ENCODE results near the gene GPR146.
"Not testable (repeated sequence)": the region's sequence is repeated elsewhere in the genome, so short reads cannot be mapped to it uniquely, and the experiment has no call there.

GPR146 gene

DNA sequence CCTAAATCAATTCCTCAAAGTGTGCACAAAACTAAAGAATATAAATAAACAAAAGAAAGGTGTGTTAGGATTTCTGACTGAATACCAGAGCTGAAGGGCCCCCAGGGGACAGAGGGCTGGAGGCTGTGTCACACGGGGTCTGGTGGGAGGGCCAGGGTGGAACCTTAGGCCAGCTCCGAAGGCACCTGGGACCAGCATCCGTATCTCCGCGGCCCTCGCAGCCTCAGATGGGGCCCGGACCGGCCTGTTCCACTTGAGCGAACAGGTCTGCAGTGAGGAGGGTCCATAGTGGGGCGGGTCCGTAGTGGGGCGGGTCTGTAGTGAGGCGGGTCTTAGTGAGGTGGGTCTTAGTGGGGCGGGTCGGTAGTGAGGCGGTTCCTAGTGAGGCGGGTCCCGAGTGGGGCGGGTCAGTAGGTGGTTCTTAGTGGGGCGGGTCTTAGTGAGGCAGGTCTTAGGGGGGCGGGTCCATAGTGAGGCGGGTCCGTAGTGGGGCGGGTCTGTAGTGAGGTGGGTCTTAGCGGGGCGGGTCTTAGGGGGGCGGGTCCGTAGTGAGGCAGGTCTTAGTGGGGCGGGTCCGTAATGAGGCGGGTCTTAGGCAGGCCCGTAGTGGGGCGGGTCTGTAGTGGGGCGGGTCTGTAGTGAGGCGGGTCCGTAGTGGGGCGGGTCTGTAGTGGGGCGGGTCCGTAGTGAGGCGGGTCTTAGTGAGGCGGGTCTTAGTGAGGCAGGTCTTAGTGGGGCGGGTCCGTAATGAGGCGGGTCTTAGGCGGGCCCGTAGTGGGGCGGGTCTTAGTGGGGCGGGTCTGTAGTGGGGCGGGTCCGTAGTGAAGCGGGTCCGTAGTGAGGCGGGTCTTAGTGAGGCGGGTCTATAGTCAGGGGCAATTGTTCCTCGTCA lies 15.1 kb downstream of the GPR146 start:
- no peak for DNase-seq (ENCODE audit: low read depth)

DNA sequence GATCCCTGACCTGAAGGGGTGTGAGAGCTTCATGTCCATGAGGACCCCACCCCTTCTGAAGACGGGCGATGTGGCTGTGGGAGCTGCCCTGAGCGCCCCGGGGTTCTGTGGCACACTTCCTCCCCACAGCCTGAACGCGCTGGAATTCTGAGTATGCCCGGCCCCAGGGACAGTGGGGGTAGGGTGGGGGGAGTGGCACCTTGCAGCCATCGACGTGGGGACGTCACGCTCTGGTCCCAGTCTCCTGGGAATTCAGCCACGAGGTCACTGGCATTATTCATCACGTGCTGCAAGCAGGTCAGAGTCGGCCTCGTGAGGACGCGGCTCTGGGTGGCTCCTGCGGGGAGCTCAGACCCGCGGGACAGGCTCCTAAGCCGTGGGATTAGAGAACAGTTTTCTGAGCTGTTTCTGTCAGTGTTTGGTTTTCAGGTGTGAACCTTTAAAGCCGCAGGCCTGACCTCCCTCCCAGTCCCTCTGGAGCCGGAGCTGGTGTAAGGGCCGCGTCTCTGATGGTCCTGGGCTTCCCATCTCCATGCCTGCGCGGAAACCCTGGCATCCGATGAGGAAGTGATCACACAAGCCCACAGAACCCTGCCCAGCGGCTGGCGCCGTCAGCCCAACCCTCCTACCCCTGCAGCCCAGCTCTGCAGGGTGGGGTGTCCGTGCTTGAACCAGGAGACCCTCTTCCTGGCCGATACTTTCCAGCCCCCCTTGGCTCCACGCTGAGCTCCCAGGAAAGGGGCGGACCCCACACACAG lies 16.1 kb downstream of the GPR146 start:
- no peak for DNase-seq (ENCODE audit: low read depth)

DNA sequence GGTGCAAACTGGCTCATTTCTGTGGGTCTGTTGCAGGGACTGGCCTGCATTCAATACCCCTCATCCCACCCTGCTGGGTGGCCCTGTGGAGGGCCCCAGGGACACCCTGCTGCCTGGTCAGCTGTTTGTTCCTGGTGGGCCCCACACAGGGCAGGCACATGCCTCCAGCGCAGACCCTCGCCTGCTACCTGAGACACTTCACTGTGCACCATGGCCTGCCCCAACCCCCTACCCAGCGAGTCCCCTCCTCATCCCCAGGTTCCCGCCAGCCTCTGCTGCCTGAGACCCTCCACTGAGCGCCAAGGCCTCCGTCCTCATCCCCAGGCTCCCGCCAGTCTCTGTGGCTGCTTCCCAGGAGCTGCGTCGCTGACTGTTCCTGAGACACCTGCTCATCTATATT lies 16.8 kb downstream of the GPR146 start:
- DNase-seq (ENCODE audit: low read depth): no peak

DNA sequence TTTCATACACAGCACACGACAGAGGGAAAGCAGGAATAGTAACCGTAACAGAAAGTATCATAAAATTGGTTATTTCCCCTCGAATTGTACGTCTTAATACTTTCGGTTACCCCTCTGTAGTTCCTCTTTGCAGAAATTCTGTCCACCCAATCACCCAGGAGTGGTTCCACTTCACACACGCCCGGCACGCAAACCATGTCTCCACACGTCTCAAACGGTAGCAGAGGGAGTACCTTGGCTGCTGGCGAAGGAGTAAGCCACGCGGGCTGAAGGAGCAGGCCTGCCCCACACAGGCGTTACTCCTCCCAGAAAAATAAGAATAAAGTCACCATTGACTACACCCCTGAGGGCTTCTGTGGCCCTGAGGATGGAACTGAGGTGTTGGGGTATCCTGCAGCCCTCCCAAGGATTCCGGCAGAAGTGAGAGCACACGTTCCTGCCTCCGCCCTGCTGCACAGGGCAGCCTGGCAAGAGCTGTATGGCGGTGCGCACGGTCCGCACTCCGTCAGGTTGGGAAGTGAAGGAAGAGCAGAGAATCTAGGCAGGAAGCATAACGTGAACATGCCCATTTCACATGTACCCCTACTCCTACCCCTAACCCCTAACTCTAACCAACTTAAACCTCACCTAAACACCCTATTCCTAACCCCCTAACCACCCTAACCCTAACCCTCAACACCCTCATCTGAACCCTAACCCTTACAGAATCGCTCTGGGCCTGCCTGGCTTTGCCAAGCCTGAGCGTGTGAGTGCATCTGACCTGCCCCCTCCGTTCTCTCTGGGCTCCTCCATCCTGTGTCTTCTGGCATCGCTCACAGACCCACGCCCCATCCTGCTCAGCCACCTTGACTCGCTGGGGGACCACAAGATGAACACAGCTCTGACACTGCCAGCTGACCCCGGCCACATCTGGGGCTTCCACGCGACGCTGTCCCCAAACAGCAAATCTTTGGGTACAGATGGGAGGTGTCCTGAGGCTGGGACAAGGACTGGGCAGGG lies 18.2 kb downstream of the GPR146 start:
- no peak for DNase-seq (ENCODE audit: low read depth)

DNA sequence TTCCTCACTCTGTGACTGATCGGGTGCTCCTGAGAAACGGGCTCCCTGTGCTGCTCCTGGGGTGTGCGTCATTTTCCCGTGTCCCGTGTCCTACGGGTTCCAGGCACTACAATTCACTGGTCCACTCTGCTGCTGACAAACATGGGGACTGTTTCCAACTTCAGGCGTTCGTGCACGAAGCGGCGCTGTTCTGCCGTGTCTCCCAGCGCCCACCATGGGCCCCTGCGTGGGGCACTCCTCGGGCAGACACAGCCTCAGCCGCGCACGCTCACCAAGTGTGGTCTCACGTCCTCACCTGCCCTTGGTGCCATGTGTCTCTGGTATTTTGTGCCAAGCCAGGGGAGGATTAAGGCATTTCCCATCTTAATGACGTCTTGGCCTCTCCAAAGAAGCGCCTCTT lies 19.0 kb downstream of the GPR146 start:
- no peak for DNase-seq (ENCODE audit: low read depth)

DNA sequence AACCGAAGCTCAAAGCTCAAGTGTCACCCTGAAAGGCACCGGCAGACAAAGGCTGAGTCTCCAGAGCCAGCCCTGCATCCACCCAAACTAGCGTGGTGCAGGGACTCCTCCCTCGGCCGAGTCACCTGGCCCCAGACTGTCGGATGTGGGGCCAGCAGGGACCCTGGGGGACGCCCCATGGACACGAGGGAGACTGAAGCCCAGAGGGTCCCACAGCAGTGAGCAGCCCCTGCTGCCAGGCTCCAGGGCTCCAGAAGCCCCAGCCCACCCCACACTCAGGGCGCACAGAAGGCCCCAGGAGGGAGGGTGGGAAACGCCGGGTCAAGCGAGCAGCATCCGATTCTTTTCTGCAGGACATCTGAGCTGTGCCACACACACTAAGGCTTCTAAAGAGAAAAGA lies 20.2 kb downstream of the GPR146 start:
- no peak for DNase-seq (ENCODE audit: low read depth)

DNA sequence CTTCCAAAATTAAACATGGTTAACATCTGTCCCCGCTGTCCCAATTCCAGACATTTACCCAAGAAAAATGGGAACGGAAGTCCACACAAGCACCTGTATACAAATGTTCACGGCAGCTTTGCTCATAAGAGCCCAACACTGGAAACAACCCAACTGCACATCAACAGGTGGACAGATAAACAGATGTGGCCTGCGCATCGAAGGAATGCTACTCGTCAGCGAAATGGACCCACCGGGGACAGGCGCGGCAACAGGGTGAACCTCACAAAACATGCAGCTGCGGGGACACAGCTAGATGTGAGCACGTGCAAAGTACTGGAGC lies 20.9 kb downstream of the GPR146 start:
- DNase-seq (ENCODE audit: low read depth): no peak

DNA sequence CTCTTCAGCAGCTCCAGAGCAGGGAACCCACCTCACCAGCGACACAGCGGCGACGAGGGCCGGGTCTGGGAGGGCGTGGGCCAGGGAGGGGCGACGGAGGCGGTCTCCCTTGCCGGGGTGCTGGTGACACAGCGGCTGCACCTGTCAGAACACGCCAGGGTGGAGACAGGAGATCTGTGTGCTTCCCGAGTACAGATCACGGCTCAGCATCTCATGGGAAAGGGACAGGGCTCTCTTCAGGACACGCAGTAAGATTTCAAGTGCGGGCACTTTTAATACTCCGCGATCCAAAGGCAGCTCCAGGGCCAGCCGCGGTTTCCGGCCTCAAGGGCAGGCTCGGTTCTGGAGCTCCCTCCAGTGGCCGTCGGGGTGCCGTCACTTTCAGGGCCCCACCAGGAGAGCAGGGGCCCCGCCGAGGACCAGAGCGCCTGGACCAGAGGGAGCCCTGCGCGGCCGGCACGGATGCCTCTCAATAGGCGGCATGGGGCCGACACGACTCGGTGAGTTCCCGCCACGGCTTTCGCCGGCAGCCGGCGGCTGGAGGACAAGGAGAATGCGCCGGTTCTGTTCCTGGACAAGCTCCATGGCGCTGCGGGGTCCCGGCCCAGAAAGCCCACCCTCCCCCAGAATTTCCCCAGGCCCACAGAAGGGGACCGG lies 21.4 kb downstream of the GPR146 start:
- peak; percentile 78 for DNase-seq (ENCODE audit: low read depth)

DNA sequence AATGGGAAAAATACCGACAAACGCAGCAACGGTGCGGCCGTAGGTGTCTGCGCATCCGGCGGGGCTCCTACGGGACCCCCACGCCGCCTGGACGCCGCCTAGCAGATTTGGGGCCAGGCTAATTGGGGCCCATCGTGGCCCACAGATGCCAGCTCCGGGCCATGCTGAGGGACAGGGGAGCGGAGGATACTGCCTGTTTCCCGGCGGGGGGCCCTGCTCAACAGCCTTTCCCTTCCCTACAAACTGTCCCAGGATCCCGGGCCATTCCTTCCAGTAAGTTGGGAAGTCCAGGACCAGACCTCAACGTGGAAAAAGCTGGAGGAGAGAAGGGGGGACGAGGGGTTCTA lies 21.9 kb downstream of the GPR146 start:
- DNase-seq (ENCODE audit: low read depth): no peak

DNA sequence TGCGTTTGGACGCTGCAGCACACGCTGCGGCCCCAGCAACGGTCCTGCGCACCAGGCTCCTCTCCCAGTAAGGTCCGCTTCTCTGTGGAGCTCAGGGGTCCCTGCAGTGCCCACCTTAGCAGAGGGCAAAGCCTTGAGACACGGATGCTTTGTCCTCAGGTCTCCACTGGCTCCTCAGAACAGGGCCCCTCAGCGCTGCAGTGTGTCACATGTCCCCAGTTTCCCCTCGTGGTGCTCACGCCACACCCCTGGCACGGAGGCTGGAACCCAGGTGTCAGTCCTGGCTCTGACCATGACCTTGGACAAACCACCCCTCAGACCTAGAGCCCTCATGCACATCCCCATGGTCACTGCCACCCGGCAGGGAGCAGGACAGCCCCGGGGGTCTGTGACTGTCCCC lies 23.7 kb downstream of the GPR146 start:
- DNase-seq (ENCODE audit: low read depth): no peak

DNA sequence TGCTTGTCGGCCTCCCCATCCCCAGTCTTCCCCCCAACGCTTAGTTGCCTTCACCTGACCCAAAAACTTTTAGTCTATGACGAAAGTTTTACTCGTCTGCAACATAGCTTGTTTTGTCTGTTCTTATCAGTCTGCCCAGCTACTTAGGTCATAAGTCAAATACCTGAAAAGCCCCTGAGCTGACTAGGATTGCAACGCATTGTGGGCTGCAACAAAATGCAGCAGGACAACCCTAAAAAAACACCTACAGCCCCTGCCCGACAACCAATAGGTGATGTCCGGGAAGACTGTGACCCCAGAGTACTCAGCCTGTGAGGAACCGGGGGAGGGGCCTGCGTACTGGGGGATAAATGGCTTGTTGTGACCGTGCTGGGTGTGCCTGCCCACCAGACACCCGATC lies 24.3 kb downstream of the GPR146 start:
- no peak for DNase-seq (ENCODE audit: low read depth)

DNA sequence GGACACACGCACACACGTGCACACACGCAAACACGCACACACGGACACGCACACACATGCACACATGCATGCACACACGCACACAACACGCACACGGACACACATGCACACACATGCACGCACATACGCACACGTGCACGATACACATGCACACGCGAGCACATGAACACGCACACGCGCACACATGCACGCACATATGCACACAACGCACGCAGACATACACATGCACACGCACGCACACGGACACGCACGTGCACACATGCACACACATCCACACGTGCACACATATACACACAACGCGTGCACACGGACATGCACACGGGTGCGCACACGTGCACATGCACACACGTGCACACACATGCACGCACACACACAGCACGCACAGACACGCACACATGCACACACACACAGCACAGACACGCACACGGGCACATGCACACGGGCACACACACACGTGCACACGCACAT lies 26.2 kb downstream of the GPR146 start:
- DNase-seq (ENCODE audit: low read depth): no peak

DNA sequence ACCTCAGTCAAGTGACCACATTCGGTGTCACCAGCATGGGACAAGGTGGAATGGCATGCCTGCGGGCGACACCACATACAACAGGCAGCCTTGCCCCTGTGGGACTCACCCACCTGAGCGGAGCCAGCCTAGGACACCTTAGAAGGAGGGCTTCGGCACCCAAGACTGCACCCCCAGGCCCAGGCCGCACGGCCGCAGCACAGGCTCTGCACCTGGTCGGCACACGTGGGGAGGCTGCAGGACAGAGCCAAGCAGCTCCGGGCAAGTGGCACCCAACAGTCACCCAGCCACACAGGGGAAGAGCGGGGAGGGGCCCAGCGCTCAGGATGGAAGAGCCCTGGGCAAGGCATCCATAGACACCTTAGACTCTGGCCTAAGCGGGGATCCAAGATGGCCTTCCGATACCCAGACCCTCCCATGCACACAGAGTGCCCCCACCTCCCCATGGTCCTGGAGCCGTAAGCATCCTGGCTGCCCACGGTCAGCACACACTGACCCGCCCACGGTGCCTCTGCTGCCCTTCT lies 27.4 kb downstream of the GPR146 start:
- DNase-seq (ENCODE audit: low read depth): no peak

DNA sequence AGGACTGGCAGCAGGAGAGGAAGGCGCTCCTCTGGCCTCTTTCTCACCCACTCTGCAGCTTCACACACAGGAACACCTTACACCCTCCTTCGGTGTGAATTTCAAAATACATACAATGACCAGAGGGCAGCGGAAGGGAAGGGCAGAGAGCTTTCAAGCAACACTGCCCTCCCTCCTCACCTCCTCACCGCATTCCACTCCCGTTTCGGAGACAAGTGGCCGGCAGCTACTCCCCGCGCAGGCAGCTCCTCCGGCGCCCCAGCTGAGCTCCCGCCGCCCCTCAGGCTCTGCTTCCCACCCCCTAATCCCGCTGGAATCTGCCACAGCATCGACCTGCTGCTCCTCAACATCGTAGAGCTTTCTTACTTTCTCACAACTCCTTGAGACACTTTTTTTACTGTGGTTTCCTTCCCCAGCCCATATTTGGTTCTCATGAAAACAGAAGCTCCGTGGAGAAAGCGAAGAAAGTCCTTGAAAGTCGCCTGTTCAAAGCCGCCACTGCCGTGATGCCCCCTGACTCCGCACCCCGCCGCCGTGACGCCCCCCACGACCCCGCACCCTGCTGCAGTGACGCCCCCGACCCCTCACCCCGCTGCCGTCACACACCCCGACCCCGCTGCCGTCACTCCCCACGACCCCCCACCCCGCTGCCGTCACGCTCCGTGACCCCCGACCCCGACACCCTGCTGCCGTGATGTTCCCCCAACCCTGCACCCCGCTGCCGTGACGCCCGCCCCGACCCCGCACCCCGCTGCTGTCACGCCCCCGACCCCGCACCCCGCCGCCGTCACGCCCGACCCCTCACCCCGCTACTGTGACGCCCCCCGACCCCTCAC lies 29.0 kb downstream of the GPR146 start:
- DNase-seq (ENCODE audit: low read depth): no peak

DNA sequence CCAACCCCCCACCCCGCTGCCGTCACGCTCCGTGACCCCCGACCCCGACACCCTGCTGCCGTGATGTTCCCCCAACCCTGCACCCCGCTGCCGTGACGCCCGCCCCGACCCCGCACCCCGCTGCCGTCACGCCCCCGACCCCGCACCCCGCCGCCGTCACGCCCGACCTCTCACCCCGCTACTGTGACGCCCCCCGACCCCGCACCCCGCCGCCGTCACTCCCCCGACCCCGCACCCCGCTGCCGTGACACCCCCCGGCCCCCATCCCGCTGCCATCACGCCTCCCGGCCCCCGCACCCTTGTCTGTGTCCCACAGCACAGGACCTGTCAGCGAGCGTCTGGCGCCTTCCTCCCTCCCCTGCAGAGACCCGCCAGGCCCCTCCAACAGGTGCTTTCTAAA lies 29.7 kb downstream of the GPR146 start:
- not testable (repeated sequence) for DNase-seq (ENCODE audit: low read depth)

DNA sequence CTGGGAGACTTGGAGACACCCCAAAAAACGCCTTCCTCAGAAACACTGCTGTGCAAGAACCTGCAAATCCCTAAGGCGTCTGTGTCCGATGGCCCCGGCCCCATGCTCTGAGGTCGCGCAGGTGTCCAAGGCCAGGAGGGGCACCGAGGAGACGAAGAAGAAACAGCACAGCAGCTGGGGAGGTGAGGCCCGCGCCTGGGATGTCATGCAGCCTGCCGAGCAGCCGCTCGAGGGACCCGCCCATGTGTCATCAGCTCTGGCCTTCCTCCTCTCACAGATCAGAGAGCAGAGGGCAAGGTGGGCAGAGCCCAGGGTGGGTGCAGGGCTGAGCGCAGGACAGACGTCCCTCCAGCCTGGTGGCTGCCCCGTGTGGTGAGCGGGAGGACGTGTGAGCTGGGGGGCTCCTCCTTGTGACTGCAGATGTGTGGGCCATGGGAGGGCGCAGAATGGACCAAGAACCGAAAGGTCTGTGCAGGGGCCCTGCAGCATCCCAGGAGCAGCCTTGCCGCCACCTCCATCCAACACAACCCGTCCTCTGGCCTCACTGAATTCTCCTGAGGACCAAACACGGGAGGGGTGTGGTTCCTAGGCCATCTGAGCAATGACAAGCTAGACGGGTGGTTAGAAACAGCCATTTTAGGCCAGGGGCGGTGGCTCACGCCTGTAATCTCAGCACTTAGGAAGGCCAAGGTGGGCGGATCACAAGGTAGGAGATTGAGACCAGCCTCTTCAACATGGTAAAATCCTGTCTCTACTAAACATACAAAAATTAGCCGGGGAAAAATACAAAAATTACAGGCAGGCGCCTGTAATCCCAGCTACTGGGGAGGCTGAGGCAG lies 30.5 kb downstream of the GPR146 start:
- no peak for DNase-seq (ENCODE audit: low read depth)

DNA sequence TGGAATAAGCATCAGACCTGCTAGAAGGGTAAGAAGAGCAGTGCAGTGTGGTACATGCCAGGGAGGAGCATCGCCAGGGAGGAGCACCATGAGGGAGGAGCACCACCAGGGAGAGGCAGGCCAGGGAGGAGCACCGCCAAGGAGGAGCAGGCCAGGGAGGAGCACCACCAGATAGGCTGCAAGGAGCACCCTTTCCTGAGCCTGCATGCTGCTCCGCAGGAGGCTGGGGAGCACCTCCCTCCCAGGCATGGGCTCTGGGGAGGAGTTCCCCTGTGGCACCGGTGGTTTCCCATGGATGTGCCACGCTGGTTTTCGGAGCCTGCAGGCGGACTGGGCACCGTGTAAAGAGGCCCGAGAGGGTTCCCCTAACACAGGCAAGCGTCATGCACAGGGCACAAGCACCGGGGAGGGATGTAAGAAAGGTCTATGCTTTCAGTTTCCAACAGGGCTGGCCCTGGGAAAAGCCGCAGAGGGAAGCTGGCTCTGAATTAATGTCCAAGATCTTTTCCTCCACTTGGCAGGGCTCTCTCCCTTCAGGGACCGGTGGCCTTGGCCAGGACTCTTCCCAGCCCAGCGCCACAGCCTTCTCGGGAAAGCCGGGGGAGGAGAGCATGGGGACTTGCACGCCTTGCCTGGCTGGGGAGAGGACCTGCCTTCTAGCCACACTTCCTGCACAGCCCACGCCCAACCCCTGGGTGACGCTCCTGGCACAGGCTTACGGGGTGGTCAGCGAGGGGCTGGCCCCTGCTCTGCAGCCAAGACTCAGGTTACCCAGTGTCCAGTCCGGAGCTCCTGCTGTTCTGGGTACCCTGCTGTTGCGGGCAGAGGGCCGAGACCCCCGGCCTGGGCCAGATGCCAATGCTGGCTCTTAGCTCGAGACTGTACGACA lies 32.1 kb downstream of the GPR146 start:
- DNase-seq (ENCODE audit: low read depth): no peak

DNA sequence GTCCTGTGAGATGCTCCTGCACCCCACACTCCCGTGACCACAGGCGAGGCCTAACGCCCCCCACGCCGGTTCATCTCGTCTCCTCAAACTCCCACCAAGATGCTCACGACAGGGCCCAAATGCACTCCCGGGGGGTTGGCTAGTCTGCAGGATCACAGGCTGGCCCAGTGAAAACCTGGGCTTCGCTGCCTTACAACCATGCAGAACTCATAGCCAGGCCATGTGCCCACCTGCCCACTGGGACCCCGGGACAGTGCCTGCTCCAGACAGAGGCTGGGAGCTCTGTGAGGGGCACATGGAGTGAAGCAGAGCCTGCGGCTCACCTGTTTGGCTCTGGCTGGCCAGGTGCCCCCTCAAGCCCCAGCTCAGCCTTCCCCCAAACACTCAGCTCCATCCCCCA lies 34.2 kb downstream of the GPR146 start:
- DNase-seq (ENCODE audit: low read depth): no peak

DNA sequence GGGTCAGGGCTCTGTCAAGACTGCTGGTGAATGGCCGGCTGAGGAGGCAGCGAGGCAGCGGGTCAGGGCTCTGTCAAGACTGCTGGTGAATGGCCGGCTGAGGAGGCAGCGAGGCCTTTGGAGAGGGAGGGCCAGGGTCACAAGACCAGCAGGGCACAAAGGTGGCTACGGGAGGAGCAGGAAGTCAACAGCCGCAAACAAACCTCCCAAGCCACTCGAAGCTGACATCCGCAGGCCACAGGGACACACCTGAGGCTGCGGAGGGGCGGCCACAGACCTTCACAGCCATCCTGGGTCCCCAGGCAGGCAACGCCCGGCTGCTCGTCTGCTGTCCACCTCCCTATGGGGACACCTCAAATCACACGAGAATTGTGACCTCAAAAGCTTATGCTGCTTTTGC lies 34.6 kb downstream of the GPR146 start:
- DNase-seq (ENCODE audit: low read depth): no peak

Measured in activated T-cell treated with anti-CD3 and anti-CD28 coated beads for 1 hour (primary cell).